Calu3 (cell line): ENCODE data around the gene SEC16A. TPM values are rescaled to one million over a fixed set of nuclear protein-coding genes. Genes with fewer than 3 reads are reported as not detected.

ENCODE experiments used
- microRNA-seq: library from miRNA; unstranded; fragments of <30 nt; microRNA quantifications from one replicate; pipeline ENCODE4 v1.2.0, GENCODE V29; 2022
- total RNA-seq: library from RNA; stranded (reverse); gene quantifications from 2 replicates; pipeline ENCODE4 v1.2.3, GENCODE V29; 2022

Gene SEC16A
- total RNA-seq, 1 experiment from 2014 or later: 48.9 TPM

Small RNA genes lying within 50 kb of the gene (microRNA-seq; reads per million reads assigned to microRNA genes)
- not detected for gene MIR4673

Other genes starting within 250 kb of the SEC16A start
- gene QSOX2, start 237.2 kb downstream of the SEC16A start, total RNA-seq: 18.9 and 20.5 TPM in 2 replicates
- gene CCDC187, start 178.9 kb downstream of the SEC16A start, total RNA-seq: 0.44 and 0.73 TPM in 2 replicates
- gene GPSM1, start 155.5 kb downstream of the SEC16A start, total RNA-seq: 3.9 and 5.7 TPM in 2 replicates
- gene DNLZ, start 119.3 kb downstream of the SEC16A start, total RNA-seq: 22.5 and 26.4 TPM in 2 replicates
- gene CARD9, start 109.4 kb downstream of the SEC16A start, total RNA-seq: 1.2 and 1.6 TPM in 2 replicates
- 9.7 and 10.5 TPM in 2 replicates for gene SNAPC4, start 82.9 kb downstream of the SEC16A start, total RNA-seq
- gene ENTR1, start 72.4 kb downstream of the SEC16A start, total RNA-seq: 49.7 and 50.2 TPM in 2 replicates
- 44.0 and 46.6 TPM in 2 replicates for gene PMPCA, start 72.4 kb downstream of the SEC16A start, total RNA-seq
- 10.9 and 11.3 TPM in 2 replicates for gene INPP5E, start 43.2 kb downstream of the SEC16A start, total RNA-seq
- gene NOTCH1, start 63.0 kb upstream of the SEC16A start, total RNA-seq: 11.7 and 17.7 TPM in 2 replicates
- 1.2 and 1.3 TPM in 2 replicates for gene EGFL7, start 179.9 kb upstream of the SEC16A start, total RNA-seq
- gene AGPAT2, start 204.4 kb upstream of the SEC16A start, total RNA-seq: 40.4 and 45.4 TPM in 2 replicates
- gene DIPK1B, start 229.5 kb upstream of the SEC16A start, total RNA-seq: 4.0 TPM in 2 replicates